Neuronal stem cell (in vitro differentiated cells): ENCODE results near the gene PEF1. TPM values are rescaled to one million over a fixed set of nuclear protein-coding genes. Genes with fewer than 3 reads are reported as not detected.

Experiments used
- DNase-seq: peaks from one replicate; pipeline ENCODE4 v3.0.0-alpha.2; 2013; ENCODE audit warnings: low spot score
- H2AFZ ChIP-seq: one replicate; pipeline ENCODE4 v1.6.1; 2013; ENCODE audit warnings: mild to moderate bottlenecking, low read length, inconsistent platforms
- H2AK5ac ChIP-seq: 2 replicates; pipeline ENCODE4 v1.6.1; 2013; ENCODE audit warnings: low read depth, mild to moderate bottlenecking, inconsistent platforms, low read length, moderate library complexity, mixed read lengths
- H2BK120ac ChIP-seq: 2 replicates; pipeline ENCODE4 v1.6.1; 2013; ENCODE audit warnings: low read depth, mild to moderate bottlenecking, inconsistent platforms, low read length, moderate library complexity, mixed read lengths
- H2BK12ac ChIP-seq: one replicate; pipeline ENCODE4 v1.6.1; 2013; ENCODE audit warnings: low read length, inconsistent platforms
- H2BK15ac ChIP-seq: 2 replicates; pipeline ENCODE4 v1.6.1; 2013; ENCODE audit warnings: mild to moderate bottlenecking, low read length, inconsistent platforms, mixed read lengths
- H2BK5ac ChIP-seq: one replicate; pipeline ENCODE4 v1.6.1; 2013; ENCODE audit warnings: inconsistent platforms, mild to moderate bottlenecking, low read length, moderate library complexity
- H3K14ac ChIP-seq: one replicate; pipeline ENCODE4 v1.6.1; 2013; ENCODE audit warnings: low read length, inconsistent platforms
- H3K18ac ChIP-seq: 2 replicates; pipeline ENCODE4 v1.6.1; 2013; ENCODE audit warnings: low read length, inconsistent platforms
- H3K23ac ChIP-seq: 2 replicates; pipeline ENCODE4 v1.6.1; 2013; ENCODE audit warnings: low read depth, mild to moderate bottlenecking, mixed read lengths, low read length, inconsistent platforms; ENCODE audit not compliant: poor library complexity
- H3K27ac ChIP-seq: replicated peaks from 3 replicates; pipeline ENCODE4 v1.5.1; 2013; ENCODE audit warnings: low read length, inconsistent platforms
- H3K27me3 ChIP-seq, 3 experiments: 2 replicates each; pipeline ENCODE4 v1.6.1; 2013; ENCODE audit warnings: low read length in 3 of 3, mild to moderate bottlenecking in 2 of 3, inconsistent platforms in 1 of 3, low read depth in 1 of 3, mixed read lengths in 1 of 3, moderate library complexity in 1 of 3; ENCODE audit not compliant: control insufficient read depth in 3 of 3, insufficient read depth in 3 of 3
- H3K36me3 ChIP-seq, 2 donors: replicated peaks in 1 of 2; 2 replicates each; pipeline ENCODE4 v1.6.1; 2013; ENCODE audit warnings: low read length in 2 of 2; ENCODE audit not compliant: control insufficient read depth in 2 of 2, insufficient read depth in 2 of 2
- H3K4ac ChIP-seq: 2 replicates; pipeline ENCODE4 v1.6.1; 2013; ENCODE audit warnings: inconsistent platforms, mild to moderate bottlenecking, low read length, moderate library complexity
- H3K4me1 ChIP-seq, 2 donors: 1 replicate in 1 of 2; 2 replicates in 1 of 2; pipeline ENCODE4 v1.6.1; 2013; ENCODE audit warnings: low read length in 2 of 2, low read depth in 1 of 2; ENCODE audit not compliant: control insufficient read depth in 2 of 2, insufficient read depth in 1 of 2
- H3K4me2 ChIP-seq: one replicate; pipeline ENCODE4 v1.6.1; 2013; ENCODE audit warnings: mild to moderate bottlenecking, low read length, inconsistent platforms; ENCODE audit not compliant: insufficient read depth, poor library complexity, severe bottlenecking
- H3K4me3 ChIP-seq, 2 donors: 2 replicates each; pipeline ENCODE4 v1.5.1; 2013; ENCODE audit warnings: low read length in 2 of 2, mild to moderate bottlenecking in 2 of 2, inconsistent platforms in 1 of 2, moderate library complexity in 1 of 2
- H3K79me1 ChIP-seq: one replicate; pipeline ENCODE4 v1.6.1; 2013; ENCODE audit warnings: low read depth, mild to moderate bottlenecking, inconsistent platforms, low read length, moderate library complexity
- H3K9ac ChIP-seq: one replicate; pipeline ENCODE4 v1.6.1; 2013; ENCODE audit warnings: mild to moderate bottlenecking, low read depth, low read length, inconsistent platforms; ENCODE audit not compliant: poor library complexity
- H3K9me3 ChIP-seq, 2 donors: replicated peaks in 1 of 2; 2 replicates each; pipeline versions ENCODE3 to v1.6.1; 2013; ENCODE audit warnings: low read length in 2 of 2, mild to moderate bottlenecking in 2 of 2, inconsistent platforms in 1 of 2, low read depth in 1 of 2, mixed read lengths in 1 of 2, moderate library complexity in 1 of 2; ENCODE audit not compliant: control insufficient read depth in 2 of 2, insufficient read depth in 1 of 2
- H4K8ac ChIP-seq: one replicate; pipeline ENCODE4 v1.6.1; 2013; ENCODE audit warnings: low read depth, mild to moderate bottlenecking, inconsistent platforms, low read length, moderate library complexity
- H4K91ac ChIP-seq: one replicate; pipeline ENCODE4 v1.6.1; 2013; ENCODE audit warnings: low read length, low read depth, mild to moderate bottlenecking, inconsistent platforms; ENCODE audit not compliant: poor library complexity
- WGBS, 2 donors: extraction: QIAGEN DNeasy Blood & Tissue Kit; methylation state at CpG; one replicate each; pipeline ENCODE4 v1.1.7; 2013; ENCODE audit warnings: missing lambda C conversion rate in 2 of 2, mixed read lengths in 1 of 2; ENCODE audit not compliant: insufficient read length in 2 of 2, insufficient replicate concordance in 1 of 2; ENCODE audit errors: extremely low coverage in 2 of 2; 5-methylcytosine and 5-hydroxymethylcytosine counted together
- polyA plus RNA-seq, 2 experiments: library from polyadenylated mRNA; stranded (reverse); fragments of 200-250 nt; gene quantifications; one replicate each; pipeline ENCODE4 v1.2.3, GENCODE V29; 2013

Gene PEF1
- polyA plus RNA-seq (2013, experiment 1 of 2): 43.1 TPM
- polyA plus RNA-seq (2013, experiment 2 of 2): 43.8 TPM

GRCh38 chr1:31644560-31645273, at the start of gene PEF1:
Gene PEF1 (minus strand): TSS chr1:31644876. CDS start chr1:31644864, 12 bp downstream.
- WGBS, 2 donors: no CpG with 5 or more reads among the region's 56 CpGs
- H3K9ac ChIP-seq: peak within 1 kb of the TSS; percentile 87

GRCh38 chr1:31693231-31693630, 48.6 kb upstream of the PEF1 start:
- Histone ChIP-seq H2BK15ac (no peak overlapping the region), H3K4ac (no peak overlapping the region), H3K4me2 (no peak overlapping the region), H3K4me1 (peaks cover 4 to 22% of the 10 kb centered on the region in 2 donors), H2BK120ac (no peak overlapping the region), H2AK5ac (peak overlapping the region; percentile 57), H3K27ac (no peak overlapping the region), H2BK12ac (no peak overlapping the region), H3K14ac (no peak overlapping the region), H3K4me3 (no peak overlapping the region), H4K91ac (peak overlapping the region; percentile 77), H3K9me3 (no peaks in the 10 kb centered on the region), H4K8ac (no peak overlapping the region), H3K23ac (no peak overlapping the region), H2AFZ (no peak overlapping the region), H3K79me1 (no peaks in the 10 kb centered on the region), H3K9ac (peak overlapping the region; percentile 31), H3K36me3 (no peaks in the 10 kb centered on the region), H3K18ac (no peak overlapping the region), H3K27me3 (peaks cover 0 to 10% (median 0%) of the 10 kb centered on the region in 3 experiments), H2BK5ac (no peak overlapping the region)
- DNase-seq: no peak
- WGBS, 2 donors: no CpG with 5 or more reads among the region's 10 CpGs

More at GRCh38 chr1:31644560-31645273, at the start of gene PEF1:
- no peak within 1 kb of the TSS for H2AK5ac ChIP-seq
- H3K79me1 ChIP-seq: peaks cover 3% of the 10 kb centered on the region
- peak within 1 kb of the TSS; percentile 61 to 97 for H3K4me3 ChIP-seq
- H2BK120ac ChIP-seq: peak within 1 kb of the TSS; percentile 12
- H3K9me3 ChIP-seq: no peaks in the 10 kb centered on the region
- H3K4ac ChIP-seq: no peak within 1 kb of the TSS
- H2BK15ac ChIP-seq: no peak within 1 kb of the TSS
- peak within 1 kb of the TSS; percentile 33 for H2BK5ac ChIP-seq
- H3K23ac ChIP-seq: peak within 1 kb of the TSS; percentile 71
- H3K4me2 ChIP-seq: peak within 1 kb of the TSS; percentile 89
- peak within 1 kb of the TSS; percentile 66 for H4K8ac ChIP-seq
- peak within 1 kb of the TSS; percentile 88 for H2AFZ ChIP-seq
- H2BK12ac ChIP-seq: no peak within 1 kb of the TSS
- no peaks in the 10 kb centered on the region for H3K36me3 ChIP-seq
- H3K4me1 ChIP-seq: peaks cover 6 to 11% of the 10 kb centered on the region in 2 donors
- DNase-seq: peak; percentile 99
- H3K18ac ChIP-seq: peak within 1 kb of the TSS; percentile 89
- H3K27me3 ChIP-seq: no peaks in the 10 kb centered on the region
- H3K27ac ChIP-seq: peak within 1 kb of the TSS; percentile 94
- no peak within 1 kb of the TSS for H3K14ac ChIP-seq
- H4K91ac ChIP-seq: peak within 1 kb of the TSS; percentile 46

GRCh38 chr1:31691951-31692350, 47.3 kb upstream of the PEF1 start:
- no peaks in the 10 kb centered on the region for H3K9me3 ChIP-seq
- H3K27ac ChIP-seq: no peak overlapping the region
- no peaks in the 10 kb centered on the region for H3K79me1 ChIP-seq
- peak overlapping the region; percentile 59 for H2BK15ac ChIP-seq
- no CpG with 5 or more reads among the region's 11 CpGs for WGBS, 2 donors
- no peak overlapping the region for H3K18ac ChIP-seq
- H3K14ac ChIP-seq: no peak overlapping the region
- peaks cover 4 to 13% of the 10 kb centered on the region in 2 donors for H3K4me1 ChIP-seq
- peak overlapping the region; percentile 13 for H3K9ac ChIP-seq
- no peak overlapping the region for H3K23ac ChIP-seq
- no peak for DNase-seq
- H2BK5ac ChIP-seq: no peak overlapping the region
- no peak overlapping the region for H3K4me2 ChIP-seq
- no peak overlapping the region for H3K4me3 ChIP-seq
- no peak overlapping the region for H2BK12ac ChIP-seq
- H4K91ac ChIP-seq: peak overlapping the region; percentile 15
- no peak overlapping the region for H2BK120ac ChIP-seq
- peaks cover 0 to 9% (median 0%) of the 10 kb centered on the region in 3 experiments for H3K27me3 ChIP-seq
- peak overlapping the region; percentile 42 for H2AK5ac ChIP-seq
- no peak overlapping the region for H2AFZ ChIP-seq
- H3K4ac ChIP-seq: no peak overlapping the region
- H4K8ac ChIP-seq: no peak overlapping the region
- no peaks in the 10 kb centered on the region for H3K36me3 ChIP-seq

GRCh38 chr1:31691446-31691845, 46.8 kb upstream of the PEF1 start:
- Histone ChIP-seq H2BK15ac (peak overlapping the region; percentile 59), H4K8ac (no peak overlapping the region), H2BK120ac (no peak overlapping the region), H3K4ac (no peak overlapping the region), H3K79me1 (no peaks in the 10 kb centered on the region), H2BK12ac (no peak overlapping the region), H3K27ac (no peak overlapping the region), H2AFZ (no peak overlapping the region), H2BK5ac (no peak overlapping the region), H3K18ac (no peak overlapping the region), H3K4me2 (no peak overlapping the region), H3K36me3 (no peaks in the 10 kb centered on the region), H3K14ac (no peak overlapping the region), H4K91ac (no peak overlapping the region), H3K27me3 (peaks cover 0 to 11% (median 0%) of the 10 kb centered on the region in 3 experiments), H3K9ac (no peak overlapping the region), H3K23ac (no peak overlapping the region), H3K4me3 (no peak overlapping the region), H3K9me3 (no peaks in the 10 kb centered on the region), H2AK5ac (peak overlapping the region; percentile 42), H3K4me1 (peaks cover 4 to 9% of the 10 kb centered on the region in 2 donors)
- WGBS, 2 donors: no CpG with 5 or more reads among the region's 4 CpGs
- DNase-seq: no peak
